Measurements from ENCODE around the gene PROCA1.
"Not testable (repeated sequence)": the region's sequence is repeated elsewhere in the genome, so short reads cannot be mapped to it uniquely, and the experiment has no call there.

The PROCA1 gene

DNA sequence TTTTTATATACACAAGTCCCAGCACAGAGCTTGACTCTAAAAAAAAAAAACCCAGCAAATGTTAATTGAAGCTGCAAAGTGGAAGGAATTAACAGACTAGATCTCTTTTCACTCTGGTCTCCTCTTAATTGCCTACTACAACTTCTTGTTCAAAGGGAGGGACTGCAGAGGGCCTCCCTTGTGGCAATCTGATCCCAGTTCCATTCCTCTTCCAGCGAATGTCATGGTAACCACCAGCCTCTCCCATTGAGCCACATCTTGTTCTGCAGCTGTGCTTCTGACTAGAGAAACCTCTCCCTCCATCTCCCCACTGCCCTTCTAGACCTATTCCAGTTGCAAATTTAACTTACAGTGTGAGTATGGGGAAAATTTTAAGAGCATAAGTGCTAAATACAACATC lies 43.8 kb downstream of the PROCA1 start:
- no peak for DNase-seq

DNA sequence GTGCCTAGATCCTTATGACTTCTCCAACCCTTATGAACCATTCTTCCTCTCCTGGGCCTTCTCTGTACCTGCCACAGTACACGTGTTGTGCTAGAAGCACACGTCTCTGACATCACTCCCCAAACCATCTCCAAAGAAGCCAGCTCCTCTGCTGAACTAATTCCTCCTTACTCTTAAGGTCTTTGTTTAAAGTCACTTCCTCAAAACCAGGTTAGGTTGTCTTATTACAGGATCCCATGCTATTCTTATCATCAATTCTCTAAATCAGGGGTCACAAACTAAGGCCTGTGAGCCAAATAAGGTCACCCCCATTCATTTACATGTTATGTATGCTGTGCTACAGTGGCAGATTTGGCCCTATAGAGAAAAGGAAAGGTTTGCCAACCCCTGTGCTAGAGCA lies 45.7 kb downstream of the PROCA1 start:
- no peak for DNase-seq

DNA sequence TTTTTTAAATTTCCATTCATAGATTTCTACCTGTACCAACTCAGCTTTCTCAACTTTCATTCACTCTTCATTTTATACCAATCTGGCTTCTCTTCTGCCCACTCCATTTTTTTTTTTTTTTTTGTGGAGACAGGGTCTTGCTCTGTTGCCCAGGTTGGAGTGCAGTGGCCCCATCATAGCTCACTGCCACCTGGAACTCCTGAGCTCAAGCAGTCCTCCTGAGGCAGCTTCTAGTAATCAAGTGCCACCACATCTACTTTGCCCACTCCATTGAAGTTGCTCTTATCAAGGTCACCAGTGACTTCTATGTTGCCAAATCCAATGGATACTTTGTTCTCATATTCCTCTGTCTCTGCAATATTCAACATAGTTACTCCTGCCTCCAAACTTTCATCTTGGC lies 48.0 kb downstream of the PROCA1 start:
- no peak for DNase-seq

DNA sequence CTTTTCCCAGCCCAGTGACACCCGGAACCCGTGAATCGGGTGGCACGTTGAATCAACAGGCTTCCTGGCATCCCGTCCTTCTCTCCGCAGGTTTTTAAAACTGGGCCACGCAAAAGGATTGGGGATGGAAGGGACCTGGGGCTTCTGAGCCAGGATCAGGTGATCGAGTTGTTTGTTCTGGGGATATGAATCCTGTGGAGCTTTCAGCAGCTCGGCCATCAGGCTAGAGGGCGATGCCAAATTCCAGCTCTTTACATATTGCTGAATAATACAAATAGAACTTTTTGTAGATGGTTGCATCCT lies 49.2 kb downstream of the PROCA1 start:
- no peak for DNase-seq

GRCh38 chr17:28661635-28662526 lies 49.8 kb downstream of the PROCA1 start, which contains the start of the genes SDF2 and SUPT6H:
Gene SDF2, minus strand, starts transcription at chr17:28661906. Its CDS starts 30 bp downstream, at chr17:28661876.
Gene SUPT6H, plus strand, starts transcription at chr17:28662205. Its CDS starts 11,197 bp downstream, at chr17:28673402.
- peak; percentile 92 for DNase-seq

GRCh38 chr17:28659497-28659881 lies 52.2 kb downstream of the PROCA1 start:
- not testable (repeated sequence) for DNase-seq

GRCh38 chr17:28658766-28659496 lies 52.8 kb downstream of the PROCA1 start:
- not testable (repeated sequence) for DNase-seq

GRCh38 chr17:28658342-28658741 lies 53.3 kb downstream of the PROCA1 start:
- DNase-seq: not testable (repeated sequence)

DNA sequence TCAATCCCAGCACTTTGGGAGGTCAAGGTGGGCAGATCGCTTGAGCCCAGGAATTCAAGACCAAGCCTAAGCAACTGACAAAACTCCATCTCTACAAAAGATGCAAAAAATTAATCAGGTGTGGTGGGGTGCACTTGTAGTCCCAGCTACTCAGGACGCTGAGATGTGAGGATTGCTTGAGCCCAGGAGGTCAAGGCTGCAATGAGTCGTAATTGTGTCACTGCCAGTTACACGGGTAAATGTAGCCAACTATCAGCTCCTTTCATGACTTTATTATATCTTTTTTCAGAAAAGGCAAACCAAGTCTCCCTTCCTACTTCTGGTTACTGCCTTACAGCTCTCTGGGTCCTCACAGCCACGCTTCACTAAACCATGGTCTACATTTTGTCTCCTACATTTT lies 53.9 kb downstream of the PROCA1 start:
- DNase-seq: no peak

- DNase-seq: no peak
Observed at GRCh38 chr17:28655160-28655559, 56.5 kb downstream of the PROCA1 start.
